OCI-LY7 (cell line): Measurements from ENCODE around the gene PLD6.

Experiments
- EZH2phosphoT487 ChIP-seq: fragments of 200-600 bp; sonication (generic); IDR thresholded peaks from 2 replicates; pipeline ENCODE4 v1.6.1; 2018; ENCODE audit warnings: low read depth, borderline replicate concordance, mild to moderate bottlenecking, mixed run types, antibody characterized with exemption, low read length, moderate library complexity, mixed read lengths
- TF ChIP-seq, protein P1 (sequence below): fragments of 200-600 bp; sonication (generic); conservative IDR thresholded peaks from 2 replicates; pipeline ENCODE4 v1.5.1; 2014; ENCODE audit warnings: mild to moderate bottlenecking, antibody characterized with exemption, low read length, moderate library complexity, mixed read lengths

DNA sequence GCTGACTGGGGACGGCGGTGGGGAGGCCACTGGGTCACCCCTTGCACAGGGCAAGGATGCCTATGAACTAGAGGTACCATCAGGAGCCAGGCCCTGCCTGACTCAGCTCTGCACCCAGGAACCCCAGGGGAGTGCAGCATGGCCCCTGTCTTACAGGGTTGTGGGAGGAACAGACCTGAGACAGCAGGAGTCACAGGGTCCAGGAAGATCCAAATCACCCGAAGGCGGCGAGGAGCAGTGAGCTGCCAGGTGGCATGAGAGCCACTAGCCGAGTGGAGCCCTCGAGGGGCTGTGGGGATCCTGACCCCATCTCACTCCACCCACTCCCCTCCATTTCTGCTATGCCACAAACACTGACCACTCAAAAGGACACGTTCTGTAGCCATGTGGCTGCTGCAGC is 30.8 kb downstream of the PLD6 start:
- TF ChIP-seq, protein P1, sequence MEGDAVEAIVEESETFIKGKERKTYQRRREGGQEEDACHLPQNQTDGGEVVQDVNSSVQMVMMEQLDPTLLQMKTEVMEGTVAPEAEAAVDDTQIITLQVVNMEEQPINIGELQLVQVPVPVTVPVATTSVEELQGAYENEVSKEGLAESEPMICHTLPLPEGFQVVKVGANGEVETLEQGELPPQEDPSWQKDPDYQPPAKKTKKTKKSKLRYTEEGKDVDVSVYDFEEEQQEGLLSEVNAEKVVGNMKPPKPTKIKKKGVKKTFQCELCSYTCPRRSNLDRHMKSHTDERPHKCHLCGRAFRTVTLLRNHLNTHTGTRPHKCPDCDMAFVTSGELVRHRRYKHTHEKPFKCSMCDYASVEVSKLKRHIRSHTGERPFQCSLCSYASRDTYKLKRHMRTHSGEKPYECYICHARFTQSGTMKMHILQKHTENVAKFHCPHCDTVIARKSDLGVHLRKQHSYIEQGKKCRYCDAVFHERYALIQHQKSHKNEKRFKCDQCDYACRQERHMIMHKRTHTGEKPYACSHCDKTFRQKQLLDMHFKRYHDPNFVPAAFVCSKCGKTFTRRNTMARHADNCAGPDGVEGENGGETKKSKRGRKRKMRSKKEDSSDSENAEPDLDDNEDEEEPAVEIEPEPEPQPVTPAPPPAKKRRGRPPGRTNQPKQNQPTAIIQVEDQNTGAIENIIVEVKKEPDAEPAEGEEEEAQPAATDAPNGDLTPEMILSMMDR: no peak
- TF ChIP-seq EZH2phosphoT487: no peak
